ENCODE results near the gene BRD4.

BRD4 gene

GRCh38 chr19:15256708-15257331, 75.5 kb downstream of the BRD4 start:
- peaks cover 5% of the 10 kb centered on the region; the same call in 1 of the 2 replicates for H3K4me1 ChIP-seq (ENCODE audit: insufficient read depth, low read length)
- no peak overlapping the region for H3K27ac ChIP-seq (ENCODE audit: low read length)
- H3K9me3 ChIP-seq (ENCODE audit: insufficient read depth, low read depth, low read length): no peaks in the 10 kb centered on the region
- no peak overlapping the region for H3K4me3 ChIP-seq (ENCODE audit: low read length)
- H3K36me3 ChIP-seq (ENCODE audit: insufficient read depth, low read depth, low read length): peaks cover 100% of the 10 kb centered on the region
- H3K9ac ChIP-seq (ENCODE audit: low read depth, low read length): no peak overlapping the region
- no peaks in the 10 kb centered on the region for H3K27me3 ChIP-seq (ENCODE audit: insufficient read depth, low read length)

GRCh38 chr19:15255359-15255990, 76.9 kb downstream of the BRD4 start:
- H3K9me3 ChIP-seq (ENCODE audit: insufficient read depth, low read depth, low read length): no peaks in the 10 kb centered on the region
- H3K9ac ChIP-seq (ENCODE audit: low read depth, low read length): no peak overlapping the region
- H3K36me3 ChIP-seq (ENCODE audit: insufficient read depth, low read depth, low read length): peaks cover 94% of the 10 kb centered on the region
- H3K4me3 ChIP-seq (ENCODE audit: low read length): no peak overlapping the region
- H3K27ac ChIP-seq (ENCODE audit: low read length): no peak overlapping the region
- peaks cover 5% of the 10 kb centered on the region; the same call in 1 of the 2 replicates for H3K4me1 ChIP-seq (ENCODE audit: insufficient read depth, low read length)
- H3K27me3 ChIP-seq (ENCODE audit: insufficient read depth, low read length): no peaks in the 10 kb centered on the region

GRCh38 chr19:15254547-15254946, 77.8 kb downstream of the BRD4 start:
- peaks cover 94% of the 10 kb centered on the region for H3K36me3 ChIP-seq (ENCODE audit: insufficient read depth, low read depth, low read length)

GRCh38 chr19:15253513-15253912, 78.8 kb downstream of the BRD4 start:
- peaks cover 5% of the 10 kb centered on the region; the same call in 1 of the 2 replicates for H3K4me1 ChIP-seq (ENCODE audit: insufficient read depth, low read length)
- peaks cover 94% of the 10 kb centered on the region for H3K36me3 ChIP-seq (ENCODE audit: insufficient read depth, low read depth, low read length)
- no peak overlapping the region for H3K27ac ChIP-seq (ENCODE audit: low read length)
- no peaks in the 10 kb centered on the region for H3K27me3 ChIP-seq (ENCODE audit: insufficient read depth, low read length)
- no peak overlapping the region for H3K9ac ChIP-seq (ENCODE audit: low read depth, low read length)
- no peak overlapping the region for H3K4me3 ChIP-seq (ENCODE audit: low read length)
- no peaks in the 10 kb centered on the region for H3K9me3 ChIP-seq (ENCODE audit: insufficient read depth, low read depth, low read length)

More at GRCh38 chr19:15254547-15254946, 77.8 kb downstream of the BRD4 start:
- Histone ChIP-seq H3K4me3 (ENCODE audit: low read length) (no peak overlapping the region), H3K9ac (ENCODE audit: low read depth, low read length) (no peak overlapping the region), H3K9me3 (ENCODE audit: insufficient read depth, low read depth, low read length) (no peaks in the 10 kb centered on the region), H3K27me3 (ENCODE audit: insufficient read depth, low read length) (no peaks in the 10 kb centered on the region), H3K4me1 (ENCODE audit: insufficient read depth, low read length) (peaks cover 5% of the 10 kb centered on the region; the same call in 1 of the 2 replicates), H3K27ac (ENCODE audit: low read length) (no peak overlapping the region)

- H3K9me3 ChIP-seq (ENCODE audit: insufficient read depth, low read depth, low read length): no peaks in the 10 kb centered on the region
- peaks cover 94% of the 10 kb centered on the region for H3K36me3 ChIP-seq (ENCODE audit: insufficient read depth, low read depth, low read length)
- no peak overlapping the region for H3K9ac ChIP-seq (ENCODE audit: low read depth, low read length)
- no peak overlapping the region for H3K27ac ChIP-seq (ENCODE audit: low read length)
- H3K4me3 ChIP-seq (ENCODE audit: low read length): no peak overlapping the region
- peaks cover 5% of the 10 kb centered on the region; the same call in 1 of the 2 replicates for H3K4me1 ChIP-seq (ENCODE audit: insufficient read depth, low read length)
- H3K27me3 ChIP-seq (ENCODE audit: insufficient read depth, low read length): no peaks in the 10 kb centered on the region
These were observed 79.3 kb downstream of the BRD4 start for GRCh38 chr19:15253061-15253460.

- Histone ChIP-seq H3K4me3 (ENCODE audit: low read length) (no peak overlapping the region), H3K27me3 (ENCODE audit: insufficient read depth, low read length) (no peaks in the 10 kb centered on the region), H3K27ac (ENCODE audit: low read length) (no peak overlapping the region), H3K9me3 (ENCODE audit: insufficient read depth, low read depth, low read length) (no peaks in the 10 kb centered on the region), H3K9ac (ENCODE audit: low read depth, low read length) (no peak overlapping the region), H3K36me3 (ENCODE audit: insufficient read depth, low read depth, low read length) (peaks cover 94% of the 10 kb centered on the region), H3K4me1 (ENCODE audit: insufficient read depth, low read length) (peaks cover 5% of the 10 kb centered on the region; the same call in 1 of the 2 replicates)
These were observed 79.8 kb downstream of the BRD4 start for GRCh38 chr19:15252398-15253018.

GRCh38 chr19:15251749-15252397, 80.5 kb downstream of the BRD4 start:
- Histone ChIP-seq H3K4me1 (ENCODE audit: insufficient read depth, low read length) (peaks cover 5% of the 10 kb centered on the region; the same call in 1 of the 2 replicates), H3K27ac (ENCODE audit: low read length) (no peak overlapping the region), H3K27me3 (ENCODE audit: insufficient read depth, low read length) (no peaks in the 10 kb centered on the region), H3K4me3 (ENCODE audit: low read length) (no peak overlapping the region), H3K9me3 (ENCODE audit: insufficient read depth, low read depth, low read length) (no peaks in the 10 kb centered on the region), H3K36me3 (ENCODE audit: insufficient read depth, low read depth, low read length) (peaks cover 94% of the 10 kb centered on the region), H3K9ac (ENCODE audit: low read depth, low read length) (no peak overlapping the region)

GRCh38 chr19:15251010-15251748, 81.2 kb downstream of the BRD4 start:
- Histone ChIP-seq H3K4me1 (ENCODE audit: insufficient read depth, low read length) (peaks cover 5% of the 10 kb centered on the region; the same call in 1 of the 2 replicates), H3K9ac (ENCODE audit: low read depth, low read length) (no peak overlapping the region), H3K9me3 (ENCODE audit: insufficient read depth, low read depth, low read length) (no peaks in the 10 kb centered on the region), H3K27ac (ENCODE audit: low read length) (no peak overlapping the region), H3K36me3 (ENCODE audit: insufficient read depth, low read depth, low read length) (peaks cover 94% of the 10 kb centered on the region), H3K4me3 (ENCODE audit: low read length) (no peak overlapping the region), H3K27me3 (ENCODE audit: insufficient read depth, low read length) (no peaks in the 10 kb centered on the region)

GRCh38 chr19:15250640-15250993, 81.7 kb downstream of the BRD4 start:
- Histone ChIP-seq H3K4me1 (ENCODE audit: insufficient read depth, low read length) (peaks cover 5% of the 10 kb centered on the region; the same call in 1 of the 2 replicates), H3K27me3 (ENCODE audit: insufficient read depth, low read length) (no peaks in the 10 kb centered on the region), H3K4me3 (ENCODE audit: low read length) (no peak overlapping the region), H3K36me3 (ENCODE audit: insufficient read depth, low read depth, low read length) (peaks cover 94% of the 10 kb centered on the region), H3K9ac (ENCODE audit: low read depth, low read length) (0 out of 2 replicates have a peak overlapping the region, but pooled peaks have one; percentile 11), H3K9me3 (ENCODE audit: insufficient read depth, low read depth, low read length) (no peaks in the 10 kb centered on the region), H3K27ac (ENCODE audit: low read length) (no peak overlapping the region)

- H3K27ac ChIP-seq (ENCODE audit: low read length): no peak overlapping the region
- no peak overlapping the region for H3K4me3 ChIP-seq (ENCODE audit: low read length)
- H3K36me3 ChIP-seq (ENCODE audit: insufficient read depth, low read depth, low read length): peaks cover 94% of the 10 kb centered on the region
- H3K9ac ChIP-seq (ENCODE audit: low read depth, low read length): 0 out of 2 replicates have a peak overlapping the region, but pooled peaks have one; percentile 11
- H3K4me1 ChIP-seq (ENCODE audit: insufficient read depth, low read length): peaks cover 5% of the 10 kb centered on the region; the same call in 1 of the 2 replicates
- H3K27me3 ChIP-seq (ENCODE audit: insufficient read depth, low read length): no peaks in the 10 kb centered on the region
- no peaks in the 10 kb centered on the region for H3K9me3 ChIP-seq (ENCODE audit: insufficient read depth, low read depth, low read length)
These were observed 82.2 kb downstream of the BRD4 start for GRCh38 chr19:15249972-15250639.

- Histone ChIP-seq H3K4me1 (ENCODE audit: insufficient read depth, low read length) (peaks cover 5% of the 10 kb centered on the region; the same call in 1 of the 2 replicates), H3K27me3 (ENCODE audit: insufficient read depth, low read length) (no peaks in the 10 kb centered on the region), H3K9me3 (ENCODE audit: insufficient read depth, low read depth, low read length) (no peaks in the 10 kb centered on the region), H3K4me3 (ENCODE audit: low read length) (no peak overlapping the region), H3K36me3 (ENCODE audit: insufficient read depth, low read depth, low read length) (peaks cover 94% of the 10 kb centered on the region), H3K9ac (ENCODE audit: low read depth, low read length) (no peak overlapping the region), H3K27ac (ENCODE audit: low read length) (no peak overlapping the region)
These were observed 82.8 kb downstream of the BRD4 start for GRCh38 chr19:15249528-15249874.

Measured in iPS-20b (cell line).